ENCODE measurements around the gene LRRC8C. TPM values are rescaled to one million over a fixed set of nuclear protein-coding genes. Genes with fewer than 3 reads are reported as not detected.

Gene LRRC8C
- total and polyA plus RNA-seq, 2 of the 8 experiments (the other 6 are each of a cell fraction or from before 2014, with no cell fraction given) = 1.1 to 2.1 TPM

DNA sequence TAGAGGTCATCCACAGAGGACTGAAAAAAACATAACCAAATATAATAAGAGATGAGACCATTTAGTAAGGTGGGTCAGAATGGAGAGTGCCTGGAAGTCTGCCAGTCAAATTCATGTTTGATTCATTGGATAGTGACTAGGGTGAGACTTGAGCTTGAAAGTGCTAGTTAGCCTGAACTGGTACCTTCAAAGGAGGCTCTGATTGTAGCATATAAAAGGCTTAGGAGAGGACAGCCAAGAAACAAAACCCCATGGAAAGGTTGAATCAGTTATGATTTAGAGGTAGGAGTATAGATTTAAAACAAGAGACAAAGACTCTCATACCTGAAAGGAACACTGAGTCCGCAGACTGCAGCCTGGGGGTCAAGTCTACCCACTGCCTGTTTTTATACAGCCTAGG lies 44.4 kb upstream of the LRRC8C start (continued):
- TF ChIP-seq, protein P1, sequence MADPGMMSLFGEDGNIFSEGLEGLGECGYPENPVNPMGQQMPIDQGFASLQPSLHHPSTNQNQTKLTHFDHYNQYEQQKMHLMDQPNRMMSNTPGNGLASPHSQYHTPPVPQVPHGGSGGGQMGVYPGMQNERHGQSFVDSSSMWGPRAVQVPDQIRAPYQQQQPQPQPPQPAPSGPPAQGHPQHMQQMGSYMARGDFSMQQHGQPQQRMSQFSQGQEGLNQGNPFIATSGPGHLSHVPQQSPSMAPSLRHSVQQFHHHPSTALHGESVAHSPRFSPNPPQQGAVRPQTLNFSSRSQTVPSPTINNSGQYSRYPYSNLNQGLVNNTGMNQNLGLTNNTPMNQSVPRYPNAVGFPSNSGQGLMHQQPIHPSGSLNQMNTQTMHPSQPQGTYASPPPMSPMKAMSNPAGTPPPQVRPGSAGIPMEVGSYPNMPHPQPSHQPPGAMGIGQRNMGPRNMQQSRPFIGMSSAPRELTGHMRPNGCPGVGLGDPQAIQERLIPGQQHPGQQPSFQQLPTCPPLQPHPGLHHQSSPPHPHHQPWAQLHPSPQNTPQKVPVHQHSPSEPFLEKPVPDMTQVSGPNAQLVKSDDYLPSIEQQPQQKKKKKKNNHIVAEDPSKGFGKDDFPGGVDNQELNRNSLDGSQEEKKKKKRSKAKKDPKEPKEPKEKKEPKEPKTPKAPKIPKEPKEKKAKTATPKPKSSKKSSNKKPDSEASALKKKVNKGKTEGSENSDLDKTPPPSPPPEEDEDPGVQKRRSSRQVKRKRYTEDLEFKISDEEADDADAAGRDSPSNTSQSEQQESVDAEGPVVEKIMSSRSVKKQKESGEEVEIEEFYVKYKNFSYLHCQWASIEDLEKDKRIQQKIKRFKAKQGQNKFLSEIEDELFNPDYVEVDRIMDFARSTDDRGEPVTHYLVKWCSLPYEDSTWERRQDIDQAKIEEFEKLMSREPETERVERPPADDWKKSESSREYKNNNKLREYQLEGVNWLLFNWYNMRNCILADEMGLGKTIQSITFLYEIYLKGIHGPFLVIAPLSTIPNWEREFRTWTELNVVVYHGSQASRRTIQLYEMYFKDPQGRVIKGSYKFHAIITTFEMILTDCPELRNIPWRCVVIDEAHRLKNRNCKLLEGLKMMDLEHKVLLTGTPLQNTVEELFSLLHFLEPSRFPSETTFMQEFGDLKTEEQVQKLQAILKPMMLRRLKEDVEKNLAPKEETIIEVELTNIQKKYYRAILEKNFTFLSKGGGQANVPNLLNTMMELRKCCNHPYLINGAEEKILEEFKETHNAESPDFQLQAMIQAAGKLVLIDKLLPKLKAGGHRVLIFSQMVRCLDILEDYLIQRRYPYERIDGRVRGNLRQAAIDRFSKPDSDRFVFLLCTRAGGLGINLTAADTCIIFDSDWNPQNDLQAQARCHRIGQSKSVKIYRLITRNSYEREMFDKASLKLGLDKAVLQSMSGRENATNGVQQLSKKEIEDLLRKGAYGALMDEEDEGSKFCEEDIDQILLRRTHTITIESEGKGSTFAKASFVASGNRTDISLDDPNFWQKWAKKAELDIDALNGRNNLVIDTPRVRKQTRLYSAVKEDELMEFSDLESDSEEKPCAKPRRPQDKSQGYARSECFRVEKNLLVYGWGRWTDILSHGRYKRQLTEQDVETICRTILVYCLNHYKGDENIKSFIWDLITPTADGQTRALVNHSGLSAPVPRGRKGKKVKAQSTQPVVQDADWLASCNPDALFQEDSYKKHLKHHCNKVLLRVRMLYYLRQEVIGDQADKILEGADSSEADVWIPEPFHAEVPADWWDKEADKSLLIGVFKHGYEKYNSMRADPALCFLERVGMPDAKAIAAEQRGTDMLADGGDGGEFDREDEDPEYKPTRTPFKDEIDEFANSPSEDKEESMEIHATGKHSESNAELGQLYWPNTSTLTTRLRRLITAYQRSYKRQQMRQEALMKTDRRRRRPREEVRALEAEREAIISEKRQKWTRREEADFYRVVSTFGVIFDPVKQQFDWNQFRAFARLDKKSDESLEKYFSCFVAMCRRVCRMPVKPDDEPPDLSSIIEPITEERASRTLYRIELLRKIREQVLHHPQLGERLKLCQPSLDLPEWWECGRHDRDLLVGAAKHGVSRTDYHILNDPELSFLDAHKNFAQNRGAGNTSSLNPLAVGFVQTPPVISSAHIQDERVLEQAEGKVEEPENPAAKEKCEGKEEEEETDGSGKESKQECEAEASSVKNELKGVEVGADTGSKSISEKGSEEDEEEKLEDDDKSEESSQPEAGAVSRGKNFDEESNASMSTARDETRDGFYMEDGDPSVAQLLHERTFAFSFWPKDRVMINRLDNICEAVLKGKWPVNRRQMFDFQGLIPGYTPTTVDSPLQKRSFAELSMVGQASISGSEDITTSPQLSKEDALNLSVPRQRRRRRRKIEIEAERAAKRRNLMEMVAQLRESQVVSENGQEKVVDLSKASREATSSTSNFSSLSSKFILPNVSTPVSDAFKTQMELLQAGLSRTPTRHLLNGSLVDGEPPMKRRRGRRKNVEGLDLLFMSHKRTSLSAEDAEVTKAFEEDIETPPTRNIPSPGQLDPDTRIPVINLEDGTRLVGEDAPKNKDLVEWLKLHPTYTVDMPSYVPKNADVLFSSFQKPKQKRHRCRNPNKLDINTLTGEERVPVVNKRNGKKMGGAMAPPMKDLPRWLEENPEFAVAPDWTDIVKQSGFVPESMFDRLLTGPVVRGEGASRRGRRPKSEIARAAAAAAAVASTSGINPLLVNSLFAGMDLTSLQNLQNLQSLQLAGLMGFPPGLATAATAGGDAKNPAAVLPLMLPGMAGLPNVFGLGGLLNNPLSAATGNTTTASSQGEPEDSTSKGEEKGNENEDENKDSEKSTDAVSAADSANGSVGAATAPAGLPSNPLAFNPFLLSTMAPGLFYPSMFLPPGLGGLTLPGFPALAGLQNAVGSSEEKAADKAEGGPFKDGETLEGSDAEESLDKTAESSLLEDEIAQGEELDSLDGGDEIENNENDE (IDR thresholded peaks at IDR 0.05; ENCODE audit: insufficient replicate concordance, low read length) = no peak
- no peak for TF ChIP-seq KDM5A (IDR thresholded peaks at IDR 0.05; ENCODE audit: low read length)
- TF ChIP-seq CBX5 (IDR thresholded peaks at IDR 0.05; ENCODE audit: low read depth, low read length) = no peak
- TF ChIP-seq NANOG (IDR thresholded peaks at IDR 0.05; ENCODE audit: insufficient read depth, low read depth, low read length, poor library complexity, severe bottlenecking) = no peak
- TF ChIP-seq RNF2 (IDR thresholded peaks at IDR 0.05; ENCODE audit: borderline replicate concordance, low read depth, low read length, missing control alignments, poor library complexity, severe bottlenecking) = no peak
- no peak for TF ChIP-seq GABPA (IDR thresholded peaks at IDR 0.05; ENCODE audit: borderline replicate concordance, insufficient read depth, low read length)
- no peak for TF ChIP-seq ASH2L (IDR thresholded peaks at IDR 0.05; ENCODE audit: low read length)

Data from H1 (cell line).